Stimulated activated CD4-positive, alpha-beta T cell treated with anti-CD3 and anti-CD28 coated beads, Interleukin-12 subunit alpha, Interleukin-12 subunit beta, amount 100 ng/mL, for 4 hours (primary cell): ENCODE data around the gene XCL1.
A peak's percentile ranks its signal among the peaks of the same experiment; 100 is the strongest.
"Not testable (repeated sequence)": the region's sequence is repeated elsewhere in the genome, so short reads cannot be mapped to it uniquely, and the experiment has no call there.

Experiments
- DNase-seq: peaks from one replicate; pipeline ENCODE4 v3.0.0-alpha.2; 2020

Gene XCL1

GRCh38 chr1:168568346-168568745, 8.1 kb upstream of the XCL1 start:
- DNase-seq: no peak

GRCh38 chr1:168570652-168571051, 5.8 kb upstream of the XCL1 start:
- DNase-seq: no peak

DNA sequence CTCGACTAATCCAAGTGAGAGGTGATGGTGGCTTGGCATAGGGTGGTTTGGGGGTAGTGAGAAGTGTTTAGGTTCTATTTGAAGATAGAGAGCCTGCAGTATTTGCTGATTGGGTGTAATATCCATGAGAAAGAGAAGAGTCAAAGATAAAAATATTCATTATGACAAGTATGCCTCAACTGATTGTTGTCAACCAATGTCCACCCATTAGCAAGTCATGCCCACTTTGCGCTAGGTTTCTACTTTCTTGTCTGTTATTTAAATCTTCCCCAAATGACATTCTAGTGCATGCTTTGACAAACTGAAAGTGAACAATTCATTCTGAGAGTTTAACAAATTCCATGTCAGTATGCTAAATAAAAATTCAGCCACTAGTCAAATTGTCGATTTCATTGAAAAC, 3.8 kb upstream of the XCL1 start:
- DNase-seq: no peak

GRCh38 chr1:168574234-168574633, 2.2 kb upstream of the XCL1 start:
- not testable (repeated sequence) for DNase-seq

DNA sequence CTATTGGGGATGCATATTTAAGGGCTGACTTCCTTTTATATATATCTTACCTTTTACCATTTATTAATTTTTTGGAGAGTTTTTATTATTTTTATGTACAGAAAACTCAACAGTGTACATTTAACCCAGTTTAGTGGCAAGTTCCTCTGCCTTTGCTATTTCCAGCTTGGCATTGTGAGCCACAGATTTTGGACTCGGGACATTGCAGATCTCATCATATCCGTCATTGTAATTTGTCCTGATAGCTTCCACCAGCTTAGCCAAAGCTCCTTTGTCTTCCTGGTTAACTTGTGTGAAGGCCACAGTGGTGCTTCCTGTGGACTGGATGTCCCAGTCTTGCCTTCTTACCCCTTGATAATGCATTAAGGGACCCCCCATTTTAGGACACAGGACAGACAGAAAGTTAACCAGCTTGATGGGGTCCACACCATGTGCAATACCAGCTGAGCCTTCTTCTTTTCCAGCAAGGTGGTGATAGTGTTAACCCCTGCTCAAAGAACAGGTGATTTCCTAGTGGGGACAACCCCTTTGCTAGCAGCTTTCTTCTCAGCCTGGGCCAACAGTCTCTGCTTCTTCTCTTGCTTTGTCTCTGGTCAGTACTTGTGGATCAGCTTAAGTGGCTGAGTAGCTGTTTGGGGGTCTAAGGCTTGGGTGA, 2.3 kb downstream of the XCL1 start:
- DNase-seq: not testable (repeated sequence)

DNA sequence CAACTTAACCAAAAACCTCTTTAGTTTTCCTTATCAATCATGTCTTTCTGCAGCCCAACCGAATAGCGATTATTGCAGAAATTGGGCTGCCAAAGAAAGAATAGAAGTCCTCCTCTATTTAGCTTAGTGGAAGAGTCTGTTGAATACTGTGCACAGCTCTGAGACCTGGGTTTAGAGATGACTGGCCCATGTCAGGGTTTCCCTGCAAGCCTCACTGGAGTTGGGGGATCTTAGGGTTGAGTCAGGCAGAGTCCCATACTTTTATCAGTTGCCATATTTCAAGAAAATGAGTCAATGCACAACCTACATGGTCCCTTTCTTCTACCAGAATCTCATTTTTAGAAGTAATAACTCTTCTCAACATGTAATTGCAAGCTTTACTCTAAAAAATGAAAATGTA, 3.9 kb downstream of the XCL1 start:
- DNase-seq: not testable (repeated sequence)

- not testable (repeated sequence) for DNase-seq
Measured at GRCh38 chr1:168580991-168581390, 4.6 kb downstream of the XCL1 start.

DNA sequence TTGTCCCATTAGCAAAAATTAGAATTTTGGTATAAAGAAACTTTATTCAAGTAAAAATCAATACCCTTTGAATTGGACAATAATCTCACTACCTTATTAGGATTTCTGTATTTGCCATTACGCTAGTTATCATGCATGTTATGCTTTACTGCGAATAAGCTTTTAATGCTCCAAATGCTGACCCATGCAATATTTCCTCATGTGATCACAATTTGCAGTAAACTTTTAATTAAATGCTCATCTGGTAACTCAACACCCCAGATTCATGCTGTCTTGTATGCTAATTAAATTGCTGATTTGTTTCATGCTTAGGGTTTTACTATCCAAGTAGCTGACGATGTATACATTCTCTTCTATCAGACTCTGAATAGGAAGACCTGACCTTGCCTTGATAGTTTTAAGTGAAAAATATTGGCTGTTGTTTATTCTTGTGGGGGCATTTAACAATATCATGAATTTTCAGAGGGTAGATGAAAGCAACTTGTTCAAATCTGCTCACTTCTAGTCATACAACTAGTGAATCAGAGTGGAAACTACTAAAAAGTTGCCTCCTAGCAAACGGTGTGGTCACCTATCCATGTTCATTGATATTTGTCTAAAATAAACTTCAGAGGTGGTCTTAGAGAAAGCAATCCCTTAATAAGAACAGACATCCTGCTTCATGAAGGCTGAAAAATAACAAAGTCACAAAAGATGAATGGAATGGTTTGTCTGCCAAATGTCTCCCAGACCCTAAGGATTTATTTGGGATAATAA, 5.6 kb downstream of the XCL1 start:
- DNase-seq: no peak

- DNase-seq: no peak
Measured at GRCh38 chr1:168582688-168583336, 6.4 kb downstream of the XCL1 start.

- no peak for DNase-seq
Measured at GRCh38 chr1:168583571-168583970, 7.2 kb downstream of the XCL1 start.

DNA sequence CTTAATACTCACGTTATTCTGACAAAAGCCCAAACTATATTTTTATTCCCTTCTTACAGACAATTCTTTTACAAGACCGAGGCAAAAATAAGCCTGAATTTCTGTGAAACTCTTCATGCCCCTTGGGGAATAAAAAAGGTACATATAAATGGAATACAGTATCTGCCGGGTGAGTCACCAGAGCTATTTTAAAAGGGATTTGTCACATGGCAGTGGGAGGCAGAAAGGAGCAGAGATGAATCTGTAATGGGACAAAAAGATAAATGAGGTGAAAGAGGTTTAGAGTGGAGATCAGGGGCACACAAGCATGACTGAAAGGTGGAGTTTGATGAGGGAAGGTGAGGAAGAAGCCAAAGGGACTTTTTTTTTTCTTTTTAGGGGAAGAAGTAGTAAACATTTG, 8.8 kb downstream of the XCL1 start:
- DNase-seq: no peak

GRCh38 chr1:168585937-168586336, 9.5 kb downstream of the XCL1 start:
- no peak for DNase-seq

DNA sequence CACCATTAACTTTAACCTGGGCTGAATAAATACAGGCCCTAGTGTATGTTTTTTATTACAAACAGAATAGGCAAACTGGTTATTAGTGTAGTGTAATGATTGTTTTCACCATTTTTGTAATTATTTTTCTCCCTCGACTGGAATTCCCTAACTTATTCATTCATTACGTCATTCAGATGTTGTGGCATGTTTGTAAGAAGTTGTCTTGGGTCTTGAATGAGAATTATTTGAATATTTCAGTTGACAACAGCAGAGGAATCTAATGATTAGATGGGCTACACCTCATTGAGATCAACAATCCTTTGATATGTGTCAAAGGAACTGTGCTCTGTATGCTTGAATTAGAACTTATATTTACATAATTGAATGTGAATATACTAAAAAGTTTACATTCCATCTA, 12.8 kb downstream of the XCL1 start:
- no peak for DNase-seq

- DNase-seq: no peak
Measured at GRCh38 chr1:168591066-168591465, 14.7 kb downstream of the XCL1 start.

- no peak for DNase-seq
Measured at GRCh38 chr1:168591641-168592250, 15.3 kb downstream of the XCL1 start.

DNA sequence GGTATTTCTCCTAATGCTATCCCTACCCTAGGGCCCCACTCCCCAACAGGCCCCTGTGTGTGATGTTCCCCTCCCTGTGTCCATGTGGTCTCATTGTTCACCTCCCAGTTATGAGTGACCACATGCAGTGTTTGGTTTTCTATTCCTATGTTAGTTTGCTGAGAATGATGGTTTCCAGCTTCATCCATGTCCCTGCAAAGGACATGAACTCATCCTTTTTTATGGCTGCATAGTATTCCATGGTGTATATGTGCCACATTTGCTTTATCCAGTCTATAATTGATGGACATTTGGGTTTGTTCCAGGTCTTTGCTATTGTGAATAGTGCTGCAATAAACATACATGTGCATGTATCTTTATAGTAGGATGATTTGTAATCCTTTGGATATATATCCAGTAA, 19.0 kb downstream of the XCL1 start:
- DNase-seq: not testable (repeated sequence)

DNA sequence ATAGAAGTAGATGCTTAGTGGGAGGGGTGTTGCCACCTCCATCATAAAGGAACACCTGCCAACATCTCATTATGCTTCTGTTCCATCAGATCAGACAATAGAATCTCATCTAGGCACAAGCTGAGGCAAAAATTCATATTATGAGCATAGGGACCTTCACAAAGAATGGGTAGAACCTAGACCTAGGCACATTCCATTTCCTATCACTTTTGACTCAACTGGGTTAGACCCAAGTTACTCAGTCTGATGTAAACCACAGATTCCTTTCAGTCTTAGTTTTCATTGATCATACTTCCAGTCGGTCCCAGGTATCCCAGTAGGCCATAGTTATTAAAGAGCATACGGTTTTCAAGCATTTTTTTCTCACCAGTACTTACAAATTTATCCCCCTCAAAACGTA, 21.7 kb downstream of the XCL1 start:
- no peak for DNase-seq

- no peak for DNase-seq
Measured at GRCh38 chr1:168598892-168599291, 22.5 kb downstream of the XCL1 start.

GRCh38 chr1:168599641-168600040, 23.2 kb downstream of the XCL1 start:
- no peak for DNase-seq

DNA sequence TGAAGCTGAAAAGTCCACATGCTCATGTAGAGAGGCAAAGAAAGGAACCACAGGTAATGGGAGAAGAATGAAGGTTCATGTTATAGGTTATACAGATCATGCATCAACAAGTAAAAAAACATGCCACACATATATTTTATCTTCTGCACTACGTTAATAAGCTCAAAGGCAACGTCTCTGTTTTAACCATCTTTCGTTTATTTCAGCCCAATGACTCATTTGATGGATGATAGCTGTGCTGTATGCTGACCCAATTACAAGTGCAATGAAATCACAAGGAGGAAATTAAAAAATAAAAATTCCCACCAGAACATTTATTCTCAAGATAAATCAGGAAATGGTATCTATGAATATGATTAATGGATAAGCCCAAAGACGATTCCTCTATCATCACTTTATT, 24.6 kb downstream of the XCL1 start:
- DNase-seq: no peak

DNA sequence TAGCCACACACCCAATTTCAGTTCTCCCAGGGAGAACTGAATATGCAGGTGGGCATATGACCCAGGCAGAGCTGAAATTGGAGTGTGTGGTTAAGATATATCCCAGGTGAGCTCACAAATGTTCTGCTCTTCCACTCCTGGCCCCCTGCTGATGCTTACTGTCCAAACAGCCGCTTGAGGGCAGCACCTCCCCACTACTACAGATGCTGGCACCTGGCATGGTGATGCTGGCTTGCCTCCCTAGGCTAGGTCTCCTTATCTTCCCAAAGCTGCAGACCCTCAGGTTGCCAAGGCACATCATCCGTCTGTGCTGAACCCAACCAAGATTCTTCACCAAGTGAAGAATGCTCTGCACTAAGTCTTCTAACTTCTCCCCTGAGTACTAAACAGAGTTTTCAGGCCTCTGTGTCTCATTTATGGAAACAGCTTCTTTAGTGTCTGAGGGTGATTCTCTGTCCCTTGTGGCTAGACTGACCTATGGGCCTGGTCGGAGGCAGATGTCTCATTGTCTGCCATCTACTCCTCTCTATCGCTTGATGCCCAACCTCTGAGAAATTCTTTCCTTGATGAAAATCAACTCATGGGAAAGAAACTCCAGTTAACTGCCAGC, 27.2 kb downstream of the XCL1 start:
- peak; percentile 69 for DNase-seq

- no peak for DNase-seq
Measured at GRCh38 chr1:168605443-168605842, 29.0 kb downstream of the XCL1 start.

- DNase-seq: no peak
Measured at GRCh38 chr1:168606096-168606495, 29.7 kb downstream of the XCL1 start.
